NCI-H2107 (cell line): ENCODE data around the gene HSPA1B.
"Not testable (repeated sequence)": the region's sequence is repeated elsewhere in the genome, so short reads cannot be mapped to it uniquely, and the experiment has no call there.

Experiments
- DNase-seq: peaks from one replicate; lab custom pipeline; 2025; lab: John Stamatoyannopoulos, UW

Gene HSPA1B

DNA sequence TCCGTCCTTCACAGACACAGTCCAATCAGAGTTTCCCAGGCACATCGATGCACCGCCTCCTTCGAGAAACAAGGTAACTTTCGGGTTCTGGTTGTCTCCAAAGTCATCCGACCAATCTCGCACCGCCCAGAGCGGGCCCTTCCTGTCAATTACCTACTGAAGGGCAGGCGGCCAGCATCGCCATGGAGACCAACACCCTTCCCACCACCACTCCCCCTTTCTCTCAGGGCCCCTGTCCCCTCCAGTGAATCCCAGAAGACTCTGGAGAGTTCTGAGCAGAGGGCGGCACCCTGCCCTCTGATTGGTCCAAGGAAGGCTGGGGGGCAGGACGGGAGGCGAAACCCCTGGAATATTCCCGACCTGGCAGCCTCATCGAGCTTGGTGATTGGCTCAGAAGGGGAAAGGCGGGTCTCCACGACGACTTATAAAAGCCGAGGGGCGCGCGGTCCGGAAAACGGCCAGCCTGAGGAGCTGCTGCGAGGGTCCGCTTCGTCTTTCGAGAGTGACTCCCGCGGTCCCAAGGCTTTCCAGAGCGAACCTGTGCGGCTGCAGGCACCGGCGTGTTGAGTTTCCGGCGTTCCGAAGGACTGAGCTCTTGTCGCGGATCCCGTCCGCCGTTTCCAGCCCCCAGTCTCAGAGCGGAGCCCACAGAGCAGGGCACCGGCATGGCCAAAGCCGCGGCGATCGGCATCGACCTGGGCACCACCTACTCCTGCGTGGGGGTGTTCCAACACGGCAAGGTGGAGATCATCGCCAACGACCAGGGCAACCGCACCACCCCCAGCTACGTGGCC lies at the start of gene HSPA1B:
TSS of gene HSPA1B (plus strand) at position 453 of the 794 bp plus-strand sequence. CDS start at position 666, 213 bp downstream.
- DNase-seq: peak; percentile 81

DNA sequence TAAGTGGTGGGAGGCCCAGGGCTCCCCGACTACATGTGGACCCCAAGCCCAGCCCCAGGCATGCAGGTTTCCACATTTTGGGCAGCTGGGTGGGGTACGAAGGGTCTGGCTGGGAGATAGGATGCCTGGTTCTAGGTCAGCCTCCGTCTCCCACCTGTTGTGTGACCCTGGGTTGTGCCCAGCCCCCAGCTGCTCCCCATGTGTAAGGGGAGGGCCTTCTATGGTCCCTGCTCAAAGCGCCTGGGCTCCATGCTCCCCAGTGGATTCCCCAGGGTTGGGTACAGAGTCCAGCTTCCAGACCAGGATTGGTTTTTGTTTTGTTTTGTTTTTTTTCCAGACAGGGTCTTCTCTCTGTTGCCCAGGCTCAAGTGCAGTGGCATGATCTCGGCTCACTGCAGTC lies 49.3 kb upstream of the HSPA1B start:
- no peak for DNase-seq

DNA sequence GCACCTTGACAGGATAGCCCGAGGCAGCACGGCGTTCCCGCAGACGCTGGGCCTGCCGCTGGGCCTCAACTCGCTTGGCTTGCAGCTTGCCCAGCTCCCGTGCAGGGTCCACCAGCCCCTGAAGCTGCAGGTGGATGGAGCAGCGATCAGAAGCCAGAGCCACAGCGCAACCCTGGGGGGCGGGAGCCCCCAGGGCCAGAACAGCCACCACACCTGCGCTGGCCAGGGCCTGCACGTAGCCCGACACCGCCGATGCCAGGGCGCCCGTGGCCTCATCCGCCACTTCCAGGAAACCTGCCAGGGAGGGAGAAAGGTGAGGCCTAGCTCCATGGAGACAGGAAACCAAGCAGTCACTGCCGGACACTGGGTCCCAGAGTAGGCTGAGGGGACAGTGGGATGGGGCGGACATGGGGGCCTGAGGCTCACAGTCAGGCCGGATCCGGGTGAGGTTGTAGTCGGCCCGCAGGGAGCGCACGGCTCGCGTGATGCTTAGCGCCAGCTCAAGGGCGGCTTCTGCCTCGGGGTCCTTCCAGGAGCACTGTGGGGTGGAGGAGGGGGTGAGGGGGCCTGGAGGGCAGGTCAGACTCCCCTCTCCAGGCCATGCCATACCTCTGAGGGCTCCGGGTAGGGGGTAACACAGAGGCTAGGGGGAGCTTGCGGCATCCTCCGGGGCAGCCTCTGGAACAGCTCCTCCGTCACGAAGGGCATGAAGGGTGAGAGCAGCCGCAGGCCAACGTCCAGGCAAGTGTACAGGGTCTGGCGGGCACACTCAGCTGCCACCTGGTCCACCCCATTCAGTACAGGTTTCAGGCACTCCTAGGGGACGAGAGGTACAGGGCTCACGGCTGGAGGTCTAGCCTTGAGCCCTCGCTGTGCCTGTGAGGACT lies 48.3 kb upstream of the HSPA1B start:
- no peak for DNase-seq

DNA sequence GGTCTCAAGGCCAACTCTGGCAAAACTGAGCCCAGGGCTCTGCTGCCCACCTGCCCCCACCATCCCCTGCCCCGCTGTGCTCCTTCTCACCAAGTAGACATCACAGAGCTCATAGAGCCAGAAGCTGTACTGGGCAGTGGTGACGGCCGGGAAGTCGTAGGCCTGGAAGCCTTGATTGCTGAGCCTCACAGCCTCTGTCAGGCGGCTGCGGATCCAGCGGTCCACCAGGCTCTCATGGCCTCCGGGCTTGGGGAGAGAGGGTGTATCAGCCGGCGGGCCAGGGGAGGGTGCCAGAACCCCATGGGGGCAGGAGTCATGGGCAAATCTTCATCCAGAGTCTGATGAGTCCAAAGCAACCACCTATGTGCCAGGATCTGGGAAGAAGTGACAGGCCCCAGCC lies 47.6 kb upstream of the HSPA1B start:
- no peak for DNase-seq

DNA sequence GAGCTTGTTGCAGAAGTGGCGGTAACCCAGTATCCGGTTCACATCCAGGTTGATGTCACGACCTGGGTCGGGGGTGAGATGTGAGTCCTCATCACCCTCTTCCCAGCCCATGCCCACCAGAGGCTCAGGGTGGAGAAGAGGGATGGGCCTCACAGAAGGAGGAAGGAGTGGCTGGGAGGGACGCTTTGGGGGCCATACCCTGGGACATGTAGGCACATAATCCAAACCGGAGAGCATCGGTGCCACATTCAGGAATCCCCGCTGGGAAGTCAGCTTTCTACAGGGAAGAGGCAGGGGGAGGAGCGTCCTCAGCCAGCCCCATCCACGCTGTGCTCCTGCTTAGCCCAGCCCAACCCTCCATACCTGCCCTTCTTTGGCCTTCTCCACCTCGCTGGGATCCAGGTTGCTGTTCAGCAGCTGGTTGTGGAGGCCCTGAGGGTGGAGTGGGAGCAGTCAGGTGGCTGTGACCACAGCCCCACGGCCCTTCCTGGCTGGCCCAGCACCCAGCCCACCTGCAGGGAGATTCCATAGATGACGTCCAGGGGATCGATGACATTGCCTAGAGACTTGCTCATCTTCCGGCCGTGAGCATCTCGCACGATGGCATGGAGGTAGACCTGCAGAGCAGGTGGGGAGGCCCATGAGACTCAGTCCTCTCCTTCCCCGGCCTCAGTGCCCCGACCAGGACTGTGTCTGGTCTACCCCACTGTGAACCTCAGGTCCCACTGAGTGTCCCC lies 46.9 kb upstream of the HSPA1B start:
- DNase-seq: no peak

DNA sequence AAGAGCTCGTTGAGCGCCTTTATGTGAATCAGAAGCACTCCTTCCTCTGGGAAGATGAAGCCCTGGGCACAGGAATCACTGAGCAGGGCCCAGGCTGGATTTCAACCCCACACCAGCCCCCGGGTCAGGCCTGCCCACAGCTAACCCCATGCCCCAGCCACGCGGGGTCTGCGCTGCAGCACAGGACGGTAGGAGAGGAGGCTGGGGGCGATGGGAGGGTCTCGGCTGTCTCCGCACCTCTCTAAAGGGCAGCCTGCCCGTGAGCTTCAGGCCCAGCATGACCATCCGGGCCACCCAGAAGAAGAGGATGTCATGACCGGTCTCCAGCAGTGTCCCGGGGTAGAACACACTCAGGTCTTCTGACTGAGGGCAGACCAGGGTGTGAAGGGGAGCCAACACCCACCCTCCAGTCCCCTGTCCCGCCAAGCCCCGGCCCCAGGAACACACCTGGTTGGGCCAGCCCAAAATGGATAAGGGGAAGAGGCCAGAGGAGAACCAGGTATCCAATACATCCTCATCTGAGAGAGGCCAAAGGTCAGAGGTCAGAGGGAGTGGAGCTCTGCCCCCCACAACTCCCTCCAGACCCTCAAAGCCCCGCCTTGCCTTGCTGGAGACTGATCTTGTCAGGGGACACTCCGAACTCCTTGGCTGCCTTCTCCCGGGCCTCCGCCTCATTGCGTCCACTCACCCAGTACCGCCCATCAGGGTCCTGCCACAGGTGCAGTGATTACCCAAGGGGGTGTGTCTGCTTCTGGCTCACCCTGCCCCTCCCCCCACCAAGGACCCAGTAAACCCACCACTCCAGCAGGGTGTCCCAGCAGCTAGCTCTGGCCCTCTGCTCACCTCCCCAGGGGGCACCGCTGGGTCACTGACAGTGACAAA lies 46.1 kb upstream of the HSPA1B start:
- DNase-seq: no peak

DNA sequence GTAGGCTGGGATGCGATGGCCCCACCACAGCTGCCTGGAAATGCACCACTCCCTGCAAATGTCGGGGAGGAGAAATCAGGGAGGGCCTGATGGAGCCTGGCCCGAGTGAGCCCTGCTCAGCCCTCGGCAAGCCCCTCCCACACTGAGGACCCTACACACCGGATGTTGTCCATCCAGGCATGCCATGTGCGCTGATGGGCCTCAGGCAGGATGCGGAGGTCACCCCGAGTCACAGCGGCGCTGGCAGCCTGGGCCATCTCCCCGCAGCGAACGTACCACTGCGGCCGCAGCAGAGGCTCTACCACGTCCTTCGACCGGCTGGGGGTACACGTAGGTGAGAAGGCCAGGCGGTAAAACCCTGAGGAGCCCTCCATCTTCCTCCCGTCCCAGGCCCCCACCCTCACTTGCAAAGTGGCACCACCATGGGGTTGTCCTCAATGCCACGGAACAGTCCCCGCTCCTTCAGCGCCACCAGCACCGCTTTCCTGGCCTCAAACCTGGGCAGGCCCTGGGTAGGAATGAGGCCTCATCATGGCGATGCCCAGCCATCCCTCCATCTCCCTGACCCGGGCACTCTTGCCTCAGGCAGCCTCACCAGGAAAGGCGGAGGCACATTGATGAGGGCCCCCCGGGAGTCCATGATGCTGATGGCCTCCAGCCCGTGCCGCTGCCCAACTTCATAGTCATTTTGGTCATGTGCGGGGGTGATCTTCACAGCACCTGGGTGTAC lies 45.2 kb upstream of the HSPA1B start:
- no peak for DNase-seq

DNA sequence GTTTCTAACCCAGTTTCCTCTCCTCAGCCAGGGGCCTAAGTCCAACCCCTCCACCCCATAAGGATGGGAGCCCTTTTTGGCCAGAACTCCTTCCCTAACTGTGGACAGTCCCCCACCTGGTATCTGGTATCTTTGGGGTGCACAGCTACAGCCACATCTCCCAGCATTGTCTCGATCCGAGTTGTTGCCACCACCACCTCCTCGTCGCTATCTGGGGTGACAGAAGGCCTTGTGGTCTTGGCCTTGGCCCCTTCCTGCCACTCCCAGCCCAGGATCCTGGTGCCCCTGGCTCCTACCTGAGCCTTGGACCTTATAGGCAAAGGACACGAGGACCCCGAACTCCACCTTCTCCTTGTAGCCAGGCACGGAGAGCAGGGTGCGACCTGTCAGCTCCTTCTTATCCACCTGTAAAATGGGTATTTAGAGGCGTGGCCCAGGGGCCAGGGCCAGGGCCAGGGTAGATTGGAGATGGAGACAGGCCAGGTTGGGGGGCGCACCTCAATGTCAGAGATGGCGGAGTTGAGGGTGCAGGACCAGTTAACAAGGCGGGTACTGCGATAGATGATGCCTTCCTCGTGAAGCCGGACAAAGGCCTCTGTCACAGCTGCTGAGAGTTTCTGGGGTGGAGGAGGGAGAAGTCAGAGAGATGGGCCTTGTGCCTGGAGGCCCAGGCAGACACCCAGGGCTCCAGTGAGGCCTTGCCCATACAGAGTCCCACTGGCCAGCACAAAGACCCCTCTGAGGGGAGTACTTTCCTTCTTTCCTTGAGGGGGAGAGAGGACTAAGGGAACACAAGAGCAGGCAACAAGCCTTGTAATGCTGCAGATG lies 43.2 kb upstream of the HSPA1B start:
- DNase-seq: no peak

DNA sequence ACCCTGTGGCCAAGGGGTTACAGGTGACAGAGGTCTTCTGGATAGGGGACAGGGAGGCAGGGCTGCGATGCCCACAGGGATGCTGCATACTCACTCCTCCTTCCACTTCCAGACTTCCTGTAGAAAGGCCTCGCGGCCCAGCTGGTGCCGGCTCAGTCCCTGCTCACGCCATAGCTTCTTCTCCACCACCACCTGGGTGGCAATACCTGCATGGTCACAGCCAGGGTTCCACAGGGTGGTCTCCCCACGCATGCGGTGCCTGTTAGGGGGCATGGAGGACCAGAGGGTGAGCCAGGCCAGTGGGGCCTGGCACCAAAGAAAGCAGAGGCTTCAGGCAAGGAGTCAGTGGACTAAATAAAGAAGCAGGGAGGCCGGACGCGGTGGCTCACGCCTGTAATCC lies 42.1 kb upstream of the HSPA1B start:
- no peak for DNase-seq

DNA sequence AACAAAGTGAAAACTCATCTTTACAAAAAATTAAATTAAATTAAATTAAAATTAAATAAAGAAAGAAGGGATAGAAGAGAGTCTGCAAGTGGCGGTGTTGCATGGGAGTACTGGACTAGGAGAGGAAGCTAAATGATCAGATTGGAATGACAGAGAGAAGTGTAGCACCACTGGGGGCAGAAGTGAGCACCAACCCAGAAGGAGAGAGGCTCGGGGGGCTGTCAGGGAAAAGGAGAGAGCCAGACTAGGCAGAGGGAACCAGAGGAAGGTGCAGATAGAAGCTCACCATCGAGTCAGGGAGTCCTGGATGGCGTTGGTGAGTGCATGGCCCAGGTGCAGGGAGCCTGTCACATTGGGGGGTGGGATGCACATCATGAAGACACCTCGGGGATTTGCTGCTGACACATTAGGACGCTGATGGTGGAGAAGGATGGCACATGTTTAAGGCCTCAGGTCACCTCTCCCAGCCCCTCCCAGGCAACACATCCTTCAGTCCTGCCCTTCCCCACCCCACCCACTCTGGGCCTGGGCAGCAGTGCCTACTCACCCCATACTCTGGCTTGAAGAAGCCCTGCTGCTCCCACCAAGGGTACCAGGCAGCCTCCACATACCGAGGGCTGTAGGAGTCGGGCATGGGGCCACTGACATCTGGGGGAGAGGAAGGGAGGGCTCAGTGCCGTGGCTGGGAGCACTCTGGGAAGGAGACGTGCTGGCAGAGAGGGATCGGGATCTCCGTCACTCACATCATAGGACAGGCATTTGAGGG lies 36.0 kb upstream of the HSPA1B start:
- DNase-seq: no peak

DNA sequence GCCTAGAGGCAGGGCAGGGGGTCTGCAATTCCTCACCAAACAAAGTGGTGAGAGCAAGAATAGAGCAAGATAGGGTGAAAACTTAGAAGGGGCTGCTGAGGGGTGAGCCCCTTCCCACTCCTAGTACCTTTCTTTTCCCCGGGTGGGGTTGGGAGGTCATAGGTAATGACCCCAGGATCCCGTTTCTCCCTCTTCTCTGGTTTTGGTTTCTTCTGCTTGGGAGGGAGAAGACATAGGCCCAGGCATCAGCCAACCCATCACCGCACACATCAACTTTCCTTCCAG lies 35.5 kb upstream of the HSPA1B start:
- no peak for DNase-seq

DNA sequence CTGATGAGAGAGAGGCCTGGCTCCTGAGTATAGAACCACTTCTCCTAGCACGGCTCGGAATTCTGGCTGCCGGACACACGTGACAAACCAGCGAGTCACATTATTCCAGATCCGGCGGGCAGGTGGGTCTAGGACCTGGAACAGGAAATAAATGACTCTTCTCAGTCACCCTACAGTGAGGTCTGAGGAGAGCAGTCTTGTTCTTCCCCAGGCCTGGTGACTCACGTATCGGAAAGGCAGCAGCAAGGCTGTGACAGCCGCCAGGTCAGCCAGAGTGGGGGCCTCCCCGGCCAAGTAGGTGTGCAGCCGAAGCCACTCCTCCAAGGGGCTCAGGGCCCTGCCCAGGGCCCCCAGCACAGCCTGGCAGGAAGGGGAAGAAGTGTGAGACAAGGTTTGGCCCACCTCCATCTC lies 34.8 kb upstream of the HSPA1B start:
- no peak for DNase-seq

DNA sequence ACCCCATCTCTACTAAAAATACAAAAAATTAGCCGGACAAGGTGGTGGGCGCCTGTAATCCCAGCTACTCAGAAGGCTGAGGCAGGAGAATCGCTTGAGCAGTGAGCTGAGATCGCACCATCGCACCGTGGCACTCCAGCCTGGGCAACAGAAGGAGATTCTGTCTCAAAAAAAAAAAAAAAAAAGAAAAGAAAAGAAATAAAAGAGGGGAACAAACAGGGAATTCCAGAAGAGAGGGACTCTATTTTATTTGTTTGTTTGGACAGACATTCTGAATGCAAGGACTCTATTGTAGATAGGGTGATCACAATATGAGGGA lies 33.7 kb upstream of the HSPA1B start:
- not testable (repeated sequence) for DNase-seq

DNA sequence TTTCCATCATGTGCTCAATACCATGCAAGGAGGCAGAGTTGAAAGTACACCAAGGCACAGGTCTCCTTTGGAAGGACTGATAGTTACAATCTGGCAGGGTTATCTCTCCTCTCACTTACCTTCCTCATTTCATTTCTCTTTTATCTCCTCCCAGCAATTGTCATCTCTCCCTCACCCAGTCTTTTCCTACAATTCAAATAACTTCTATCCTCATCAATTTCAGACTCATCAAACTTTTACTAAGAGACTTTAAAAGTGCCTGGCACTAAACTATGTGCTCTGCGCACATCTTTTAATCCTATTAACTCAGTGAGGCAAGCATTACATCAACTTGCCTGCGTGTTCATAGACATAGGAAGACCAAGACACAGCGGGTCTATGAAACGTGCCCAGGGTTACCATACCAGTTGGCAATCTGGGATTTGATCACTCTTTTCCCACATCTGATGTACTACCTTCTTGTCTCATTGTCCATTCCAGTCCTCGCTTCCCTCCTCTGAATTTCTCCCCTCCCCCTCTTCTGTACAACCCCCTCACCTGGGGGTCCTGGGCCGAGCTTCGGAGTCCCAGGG lies 33.2 kb upstream of the HSPA1B start:
- no peak for DNase-seq

DNA sequence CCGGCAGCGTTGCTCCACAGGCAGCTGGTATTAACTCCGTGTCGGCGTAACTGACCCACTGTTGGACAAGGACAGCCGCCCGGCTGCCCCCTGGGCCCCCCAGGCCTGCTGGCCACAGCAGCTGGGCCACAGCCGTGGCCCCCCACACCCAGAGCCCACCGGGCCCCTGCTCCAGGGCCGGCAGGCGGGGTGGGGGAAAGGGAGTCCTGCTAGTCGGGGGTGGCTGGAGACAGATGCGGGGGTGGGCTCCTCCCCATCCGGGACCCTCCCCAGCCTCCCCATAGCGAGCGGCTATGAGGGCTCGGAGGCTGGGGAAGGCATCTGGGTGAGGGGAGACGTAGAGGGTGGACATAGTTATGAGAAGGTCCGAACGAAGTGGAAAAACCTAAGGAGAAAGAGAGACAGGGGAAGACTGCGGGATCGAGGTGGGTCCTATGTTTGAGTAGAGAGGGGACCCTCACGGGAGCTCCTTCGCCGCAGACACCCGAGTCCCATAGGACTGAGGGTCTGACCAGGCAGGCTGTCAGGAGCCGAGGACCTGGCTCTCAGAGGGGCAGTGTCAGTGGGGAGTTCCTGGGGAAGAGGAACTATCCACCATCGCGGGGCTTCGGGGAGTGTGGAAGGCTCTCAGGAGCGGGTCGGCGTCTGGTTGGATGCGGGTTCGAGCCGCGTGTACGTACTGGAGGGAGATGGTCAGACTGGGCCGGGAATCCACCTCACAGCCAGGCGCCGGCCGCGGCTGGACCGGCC lies 32.5 kb upstream of the HSPA1B start:
- no peak for DNase-seq

DNA sequence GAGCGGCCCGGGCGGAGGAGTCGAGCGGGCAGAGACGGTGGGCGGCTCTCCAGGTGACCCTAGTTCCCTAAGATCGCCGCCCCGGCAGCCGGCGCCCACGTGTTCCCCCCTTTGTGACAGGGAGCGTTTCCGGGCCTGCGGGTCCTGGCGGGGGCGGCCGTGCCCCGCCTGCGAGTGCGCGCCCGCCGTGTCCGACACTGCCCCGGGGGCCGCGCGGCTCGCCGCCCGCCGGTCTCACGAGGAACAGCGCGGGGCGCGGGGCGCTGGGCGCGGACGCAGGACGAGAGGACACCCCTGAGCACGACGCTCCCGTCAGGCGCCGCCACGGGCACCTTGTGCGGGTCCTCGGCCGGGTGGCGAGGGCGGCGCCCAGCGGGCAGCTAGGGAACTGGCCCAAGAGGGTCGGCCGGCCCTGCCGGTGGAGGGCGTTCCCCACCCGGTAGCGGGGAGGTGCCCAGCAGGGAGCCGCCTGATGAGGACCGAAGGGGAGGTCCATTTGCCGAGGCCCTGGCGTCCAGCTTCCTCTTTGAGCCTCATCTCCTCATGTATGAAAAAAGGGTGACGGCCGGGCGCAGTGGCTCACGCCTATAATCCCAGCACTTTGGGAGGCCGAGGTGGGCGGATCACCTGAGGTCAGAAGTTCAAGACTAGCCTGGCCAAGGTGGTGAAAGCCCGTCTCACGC lies 31.8 kb upstream of the HSPA1B start, which contains the start of gene VARS1:
TSS of gene VARS1 (minus strand) at position 137 of the 683 bp plus-strand sequence. CDS start 535 bp downstream, outside the sequence.
- peak; percentile 46 for DNase-seq

DNA sequence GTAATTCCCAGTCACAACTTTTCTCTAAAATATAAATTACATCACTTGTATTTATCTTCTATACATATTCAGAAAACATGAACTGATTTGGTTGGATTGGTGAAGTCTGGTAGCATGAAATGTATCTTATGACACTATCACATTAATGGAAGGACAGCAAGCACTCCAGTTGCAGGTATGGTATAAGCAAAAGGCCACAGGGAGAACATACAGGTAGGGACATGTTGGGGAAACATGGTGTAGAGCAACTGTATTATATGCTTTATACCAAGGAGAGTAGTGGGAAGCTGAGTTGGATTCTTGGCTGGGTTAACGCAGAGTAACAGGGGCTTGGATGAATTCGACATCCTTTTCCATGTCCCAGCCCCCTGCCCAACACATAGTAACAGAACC lies 30.5 kb upstream of the HSPA1B start:
- no peak for DNase-seq

DNA sequence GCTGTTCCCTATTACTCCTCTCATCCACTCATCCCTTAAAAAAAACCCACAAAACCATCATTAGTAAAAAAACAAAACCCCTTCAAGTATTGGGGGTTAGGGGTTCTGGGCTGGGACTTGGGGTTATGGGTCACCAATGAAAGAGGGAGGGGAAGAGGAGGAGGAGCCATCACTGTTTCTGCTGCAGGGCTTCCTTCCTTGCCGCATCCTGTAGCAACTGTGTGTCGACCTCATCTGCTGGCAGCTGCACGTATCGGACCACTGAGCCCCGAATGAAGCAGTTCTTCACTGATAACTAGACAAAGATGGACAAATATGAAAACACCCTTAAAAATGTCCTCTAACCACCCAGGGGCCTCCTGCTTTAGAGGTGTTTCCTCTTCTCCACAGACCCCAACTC lies 29.9 kb upstream of the HSPA1B start:
- DNase-seq: no peak
